Neuronal stem cell (in vitro differentiated cells): ENCODE data around the gene RSAD2.

Experiments
- DNase-seq: peaks from one replicate; pipeline ENCODE4 v3.0.0-alpha.2; 2013; ENCODE audit warnings: low spot score
- H2AFZ ChIP-seq: one replicate; pipeline ENCODE4 v1.6.1; 2013; ENCODE audit warnings: mild to moderate bottlenecking, low read length, inconsistent platforms
- H2AK5ac ChIP-seq: 2 replicates; pipeline ENCODE4 v1.6.1; 2013; ENCODE audit warnings: low read depth, mild to moderate bottlenecking, inconsistent platforms, low read length, moderate library complexity, mixed read lengths
- H2BK120ac ChIP-seq: 2 replicates; pipeline ENCODE4 v1.6.1; 2013; ENCODE audit warnings: low read depth, mild to moderate bottlenecking, inconsistent platforms, low read length, moderate library complexity, mixed read lengths
- H2BK12ac ChIP-seq: one replicate; pipeline ENCODE4 v1.6.1; 2013; ENCODE audit warnings: low read length, inconsistent platforms
- H2BK15ac ChIP-seq: 2 replicates; pipeline ENCODE4 v1.6.1; 2013; ENCODE audit warnings: mild to moderate bottlenecking, low read length, inconsistent platforms, mixed read lengths
- H2BK5ac ChIP-seq: one replicate; pipeline ENCODE4 v1.6.1; 2013; ENCODE audit warnings: inconsistent platforms, mild to moderate bottlenecking, low read length, moderate library complexity
- H3K14ac ChIP-seq: one replicate; pipeline ENCODE4 v1.6.1; 2013; ENCODE audit warnings: low read length, inconsistent platforms
- H3K18ac ChIP-seq: 2 replicates; pipeline ENCODE4 v1.6.1; 2013; ENCODE audit warnings: low read length, inconsistent platforms
- H3K23ac ChIP-seq: 2 replicates; pipeline ENCODE4 v1.6.1; 2013; ENCODE audit warnings: low read depth, mild to moderate bottlenecking, mixed read lengths, low read length, inconsistent platforms; ENCODE audit not compliant: poor library complexity
- H3K27ac ChIP-seq: replicated peaks from 3 replicates; pipeline ENCODE4 v1.5.1; 2013; ENCODE audit warnings: low read length, inconsistent platforms
- H3K27me3 ChIP-seq, 3 experiments: 2 replicates each; pipeline ENCODE4 v1.6.1; 2013; ENCODE audit warnings: low read length in 3 of 3, mild to moderate bottlenecking in 2 of 3, inconsistent platforms in 1 of 3, low read depth in 1 of 3, mixed read lengths in 1 of 3, moderate library complexity in 1 of 3; ENCODE audit not compliant: control insufficient read depth in 3 of 3, insufficient read depth in 3 of 3
- H3K36me3 ChIP-seq, 2 donors: replicated peaks in 1 of 2; 2 replicates each; pipeline ENCODE4 v1.6.1; 2013; ENCODE audit warnings: low read length in 2 of 2; ENCODE audit not compliant: control insufficient read depth in 2 of 2, insufficient read depth in 2 of 2
- H3K4ac ChIP-seq: 2 replicates; pipeline ENCODE4 v1.6.1; 2013; ENCODE audit warnings: inconsistent platforms, mild to moderate bottlenecking, low read length, moderate library complexity
- H3K4me1 ChIP-seq, 2 donors: 1 replicate in 1 of 2; 2 replicates in 1 of 2; pipeline ENCODE4 v1.6.1; 2013; ENCODE audit warnings: low read length in 2 of 2, low read depth in 1 of 2; ENCODE audit not compliant: control insufficient read depth in 2 of 2, insufficient read depth in 1 of 2
- H3K4me2 ChIP-seq: one replicate; pipeline ENCODE4 v1.6.1; 2013; ENCODE audit warnings: mild to moderate bottlenecking, low read length, inconsistent platforms; ENCODE audit not compliant: insufficient read depth, poor library complexity, severe bottlenecking
- H3K4me3 ChIP-seq, 2 donors: 2 replicates each; pipeline ENCODE4 v1.5.1; 2013; ENCODE audit warnings: low read length in 2 of 2, mild to moderate bottlenecking in 2 of 2, inconsistent platforms in 1 of 2, moderate library complexity in 1 of 2
- H3K79me1 ChIP-seq: one replicate; pipeline ENCODE4 v1.6.1; 2013; ENCODE audit warnings: low read depth, mild to moderate bottlenecking, inconsistent platforms, low read length, moderate library complexity
- H3K9ac ChIP-seq: one replicate; pipeline ENCODE4 v1.6.1; 2013; ENCODE audit warnings: mild to moderate bottlenecking, low read depth, low read length, inconsistent platforms; ENCODE audit not compliant: poor library complexity
- H3K9me3 ChIP-seq, 2 donors: replicated peaks in 1 of 2; 2 replicates each; pipeline versions ENCODE3 to v1.6.1; 2013; ENCODE audit warnings: low read length in 2 of 2, mild to moderate bottlenecking in 2 of 2, inconsistent platforms in 1 of 2, low read depth in 1 of 2, mixed read lengths in 1 of 2, moderate library complexity in 1 of 2; ENCODE audit not compliant: control insufficient read depth in 2 of 2, insufficient read depth in 1 of 2
- H4K8ac ChIP-seq: one replicate; pipeline ENCODE4 v1.6.1; 2013; ENCODE audit warnings: low read depth, mild to moderate bottlenecking, inconsistent platforms, low read length, moderate library complexity
- H4K91ac ChIP-seq: one replicate; pipeline ENCODE4 v1.6.1; 2013; ENCODE audit warnings: low read length, low read depth, mild to moderate bottlenecking, inconsistent platforms; ENCODE audit not compliant: poor library complexity
- WGBS, 2 donors: extraction: QIAGEN DNeasy Blood & Tissue Kit; methylation state at CpG; one replicate each; pipeline ENCODE4 v1.1.7; 2013; ENCODE audit warnings: missing lambda C conversion rate in 2 of 2, mixed read lengths in 1 of 2; ENCODE audit not compliant: insufficient read length in 2 of 2, insufficient replicate concordance in 1 of 2; ENCODE audit errors: extremely low coverage in 2 of 2; 5-methylcytosine and 5-hydroxymethylcytosine counted together

RSAD2 gene

GRCh38 chr2:6866275-6866671 is 11.3 kb upstream of the RSAD2 start:
- H2AFZ ChIP-seq = peak overlapping the region; percentile 95
- no peak overlapping the region for H3K23ac ChIP-seq
- no peak overlapping the region for H4K91ac ChIP-seq
- H2BK5ac ChIP-seq = peak overlapping the region; percentile 59
- H3K36me3 ChIP-seq = no peaks in the 10 kb centered on the region
- no peak overlapping the region for H4K8ac ChIP-seq
- WGBS, 2 donors = no CpG with 5 or more reads among the region's 9 CpGs
- no peaks in the 10 kb centered on the region for H3K79me1 ChIP-seq
- H2AK5ac ChIP-seq = no peak overlapping the region
- H3K4me1 ChIP-seq = peaks cover 2 to 3% of the 10 kb centered on the region in 2 donors
- DNase-seq = no peak
- peaks cover 0 to 35% (median 7%) of the 10 kb centered on the region in 3 experiments for H3K27me3 ChIP-seq
- H2BK12ac ChIP-seq = no peak overlapping the region
- peak overlapping the region; percentile 73 for H3K9ac ChIP-seq
- H3K18ac ChIP-seq = no peak overlapping the region
- H3K4me3 ChIP-seq = peak overlapping the region; percentile 51 to 86
- H2BK120ac ChIP-seq = no peak overlapping the region
- H3K9me3 ChIP-seq = no peaks in the 10 kb centered on the region
- H2BK15ac ChIP-seq = no peak overlapping the region
- no peak overlapping the region for H3K27ac ChIP-seq
- H3K4ac ChIP-seq = no peak overlapping the region
- H3K4me2 ChIP-seq = peak overlapping the region; percentile 96
- H3K14ac ChIP-seq = no peak overlapping the region

GRCh38 chr2:6866982-6867381 is 10.6 kb upstream of the RSAD2 start:
- no peak overlapping the region for H4K8ac ChIP-seq
- no CpG with 5 or more reads among the region's 7 CpGs for WGBS, 2 donors
- H3K4me3 ChIP-seq = no peak overlapping the region
- H2AFZ ChIP-seq = no peak overlapping the region
- peaks cover 2 to 3% of the 10 kb centered on the region in 2 donors for H3K4me1 ChIP-seq
- no peak overlapping the region for H2AK5ac ChIP-seq
- peaks cover 0 to 35% (median 7%) of the 10 kb centered on the region in 3 experiments for H3K27me3 ChIP-seq
- no peak overlapping the region for H4K91ac ChIP-seq
- no peaks in the 10 kb centered on the region for H3K9me3 ChIP-seq
- H2BK12ac ChIP-seq = no peak overlapping the region
- no peak overlapping the region for H3K18ac ChIP-seq
- no peak for DNase-seq
- H3K23ac ChIP-seq = no peak overlapping the region
- no peak overlapping the region for H2BK5ac ChIP-seq
- no peak overlapping the region for H3K27ac ChIP-seq
- H3K14ac ChIP-seq = no peak overlapping the region
- no peak overlapping the region for H3K4ac ChIP-seq
- peak overlapping the region; percentile 27 for H3K9ac ChIP-seq
- no peaks in the 10 kb centered on the region for H3K36me3 ChIP-seq
- H2BK120ac ChIP-seq = no peak overlapping the region
- H2BK15ac ChIP-seq = no peak overlapping the region
- H3K79me1 ChIP-seq = no peaks in the 10 kb centered on the region
- H3K4me2 ChIP-seq = no peak overlapping the region

GRCh38 chr2:6872394-6872793 is 5.2 kb upstream of the RSAD2 start:
- no peak overlapping the region for H4K91ac ChIP-seq
- no peak overlapping the region for H2BK15ac ChIP-seq
- peaks cover 2 to 10% of the 10 kb centered on the region in 2 donors for H3K9me3 ChIP-seq
- H3K4me3 ChIP-seq = no peak overlapping the region
- H3K4me1 ChIP-seq = no peaks in the 10 kb centered on the region
- no peak overlapping the region for H2AFZ ChIP-seq
- H4K8ac ChIP-seq = no peak overlapping the region
- no peaks in the 10 kb centered on the region for H3K36me3 ChIP-seq
- no peak overlapping the region for H3K23ac ChIP-seq
- no peak overlapping the region for H2BK5ac ChIP-seq
- no peak overlapping the region for H2AK5ac ChIP-seq
- no CpG with 5 or more reads among the region's 2 CpGs for WGBS, 2 donors
- no peak for DNase-seq
- H3K4ac ChIP-seq = no peak overlapping the region
- no peak overlapping the region for H3K18ac ChIP-seq
- no peak overlapping the region for H3K27ac ChIP-seq
- H3K27me3 ChIP-seq = peaks cover 0 to 1% (median 1%) of the 10 kb centered on the region in 3 experiments
- H3K14ac ChIP-seq = no peak overlapping the region
- no peaks in the 10 kb centered on the region for H3K79me1 ChIP-seq
- H2BK12ac ChIP-seq = no peak overlapping the region
- H3K9ac ChIP-seq = no peak overlapping the region
- no peak overlapping the region for H3K4me2 ChIP-seq
- no peak overlapping the region for H2BK120ac ChIP-seq

- no CpG with 5 or more reads among the region's 3 CpGs for WGBS, 2 donors
- no peak overlapping the region for H3K18ac ChIP-seq
These were observed 3.5 kb upstream of the RSAD2 start for GRCh38 chr2:6874032-6874431.

More at GRCh38 chr2:6874032-6874431, 3.5 kb upstream of the RSAD2 start:
- H3K36me3 ChIP-seq = no peaks in the 10 kb centered on the region
- no peak overlapping the region for H2BK12ac ChIP-seq
- no peak overlapping the region for H4K8ac ChIP-seq
- no peak overlapping the region for H3K4me3 ChIP-seq
- no peak overlapping the region for H4K91ac ChIP-seq
- H3K27me3 ChIP-seq = peaks cover 0 to 2% (median 0%) of the 10 kb centered on the region in 3 experiments
- H3K9ac ChIP-seq = no peak overlapping the region
- no peak for DNase-seq
- H3K14ac ChIP-seq = no peak overlapping the region
- no peak overlapping the region for H3K4me2 ChIP-seq
- H2BK15ac ChIP-seq = no peak overlapping the region
- H2BK5ac ChIP-seq = no peak overlapping the region
- H3K23ac ChIP-seq = no peak overlapping the region
- H3K9me3 ChIP-seq = peaks cover 2 to 10% of the 10 kb centered on the region in 2 donors
- H2AK5ac ChIP-seq = no peak overlapping the region
- no peak overlapping the region for H2BK120ac ChIP-seq
- H3K4me1 ChIP-seq = no peaks in the 10 kb centered on the region
- no peak overlapping the region for H3K4ac ChIP-seq
- no peak overlapping the region for H3K27ac ChIP-seq
- H3K79me1 ChIP-seq = no peaks in the 10 kb centered on the region
- no peak overlapping the region for H2AFZ ChIP-seq
